Stimulated activated CD4-positive, alpha-beta T cell treated with anti-CD3 and anti-CD28 coated beads, Interleukin-15, amount 100 ng/mL, for 48 hours (primary cell): ENCODE measurements around the gene CYP3A4.
"Not testable (repeated sequence)": the region's sequence is repeated elsewhere in the genome, so short reads cannot be mapped to it uniquely, and the experiment has no call there.

Experiments used
- DNase-seq, 2 donors: peaks; one replicate each; pipeline ENCODE4 v3.0.0-alpha.2; 2020; ENCODE audit warnings: low read depth in 2 of 2

CYP3A4 gene

DNA sequence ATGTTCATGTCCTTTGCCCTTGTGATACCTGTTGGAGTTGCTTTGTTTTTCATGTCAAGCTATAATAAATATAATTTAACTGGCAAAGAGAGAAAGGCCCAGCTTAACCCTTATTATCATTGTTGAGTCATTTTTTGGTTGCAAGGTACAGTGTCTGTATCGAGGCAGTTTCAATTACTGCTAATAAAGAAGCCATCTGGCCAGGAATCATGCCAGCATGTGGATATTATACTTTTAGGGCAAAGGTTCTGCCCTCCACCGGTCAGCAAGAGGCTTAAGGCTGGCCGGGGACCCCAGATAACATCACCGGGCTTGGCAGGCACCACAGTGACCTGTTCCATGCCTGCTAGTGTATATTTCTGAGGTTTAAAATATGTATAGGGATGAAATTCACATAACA, 9.0 kb upstream of the CYP3A4 start:
- DNase-seq = no peak

DNA sequence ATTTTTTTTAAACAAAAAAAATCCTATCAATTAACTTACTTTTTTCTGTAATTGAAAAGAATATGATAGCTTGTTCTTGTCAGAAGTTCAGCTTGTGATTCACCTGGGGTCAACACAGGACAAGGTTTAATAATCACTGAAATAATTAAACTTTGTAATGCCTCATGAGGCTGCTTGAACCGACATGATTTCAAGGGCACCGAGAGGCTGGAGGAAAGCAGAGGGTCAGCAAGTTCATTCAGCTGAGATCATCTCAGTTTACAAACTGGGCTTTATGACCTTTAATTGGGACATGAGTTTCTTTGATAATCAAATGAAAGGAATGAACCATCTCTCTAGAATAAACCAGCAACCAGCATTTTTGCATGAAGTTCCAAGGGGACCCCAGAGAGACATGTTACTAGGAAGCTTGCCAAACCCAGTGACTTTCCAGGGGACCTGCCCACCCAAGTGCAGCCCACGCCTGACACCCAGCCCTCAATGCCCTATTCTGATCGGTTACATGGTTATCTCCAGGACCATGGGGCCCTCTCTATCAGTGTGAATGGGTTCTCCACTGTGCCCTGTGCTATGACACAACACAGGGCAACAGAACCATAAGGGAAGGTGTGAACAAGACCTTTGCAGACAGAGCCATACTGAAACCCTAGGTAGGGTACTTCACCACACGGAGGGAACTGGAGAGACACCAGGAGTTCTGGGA, 7.8 kb upstream of the CYP3A4 start:
- no peak for DNase-seq

DNA sequence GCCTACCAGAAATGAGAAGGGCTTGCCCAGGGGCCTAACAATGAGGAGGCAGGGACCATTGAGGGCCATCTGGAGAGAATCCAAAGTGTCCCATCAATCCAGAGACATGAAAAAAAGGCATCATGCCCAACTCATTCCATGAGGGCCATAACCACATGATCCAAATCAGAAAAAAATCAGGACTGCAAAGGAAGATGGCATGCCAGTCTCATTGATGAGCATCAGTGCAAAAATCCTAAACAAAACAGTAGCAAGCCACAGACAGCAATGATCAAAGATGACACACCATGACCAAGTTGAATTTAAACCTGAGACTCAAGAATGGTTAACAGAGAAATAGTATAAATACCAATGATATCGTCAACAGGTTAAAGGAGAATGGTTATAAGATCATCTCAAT, 7.0 kb upstream of the CYP3A4 start:
- DNase-seq = no peak

DNA sequence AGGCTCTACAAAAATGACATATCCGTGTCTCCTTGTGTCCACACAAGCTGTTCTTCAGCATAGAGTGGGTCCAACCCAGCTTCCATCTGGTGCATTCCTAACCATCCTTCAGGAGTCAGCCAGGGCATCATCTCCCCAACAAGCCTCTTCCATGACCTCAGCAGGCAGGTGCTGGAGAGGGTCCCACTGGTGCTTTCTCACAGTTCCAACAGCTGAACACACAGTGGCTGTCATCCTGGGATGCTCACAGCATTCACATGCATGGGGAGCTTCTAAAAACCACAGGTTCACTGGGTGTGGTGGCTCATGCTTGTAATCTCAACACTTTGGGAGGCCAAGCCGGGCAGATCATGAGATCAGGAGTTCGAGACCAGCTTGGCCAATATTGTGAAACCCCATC, 6.4 kb upstream of the CYP3A4 start:
- no peak for DNase-seq

DNA sequence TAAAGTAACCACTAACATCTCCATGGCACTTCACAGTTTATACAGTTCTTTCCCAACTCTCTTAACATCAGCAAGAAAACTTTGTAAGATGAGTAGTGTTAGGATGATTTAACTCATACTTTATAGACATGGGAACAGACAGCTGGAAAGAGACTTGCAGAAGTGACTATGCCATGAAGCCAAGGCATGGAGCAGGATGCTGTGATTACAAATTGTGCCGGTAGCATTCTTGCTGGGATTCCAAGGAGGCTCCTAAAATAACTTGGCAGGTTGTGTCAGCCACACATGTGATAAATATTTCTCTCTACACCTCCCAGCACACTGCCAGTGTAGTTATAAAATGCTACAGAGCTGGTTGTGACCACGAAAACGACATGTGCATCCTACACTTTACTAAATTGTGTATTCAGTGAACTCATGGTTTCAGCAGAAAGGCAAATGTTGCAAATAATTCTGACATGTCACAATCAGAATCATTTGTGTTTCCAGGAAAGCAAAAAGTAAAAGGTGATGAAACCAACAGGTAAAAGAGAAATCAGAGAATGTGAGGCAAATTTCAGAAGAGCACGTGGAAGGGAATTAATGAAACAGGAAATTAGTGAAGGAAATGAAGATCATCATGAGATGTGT, 5.6 kb upstream of the CYP3A4 start:
- no peak for DNase-seq

DNA sequence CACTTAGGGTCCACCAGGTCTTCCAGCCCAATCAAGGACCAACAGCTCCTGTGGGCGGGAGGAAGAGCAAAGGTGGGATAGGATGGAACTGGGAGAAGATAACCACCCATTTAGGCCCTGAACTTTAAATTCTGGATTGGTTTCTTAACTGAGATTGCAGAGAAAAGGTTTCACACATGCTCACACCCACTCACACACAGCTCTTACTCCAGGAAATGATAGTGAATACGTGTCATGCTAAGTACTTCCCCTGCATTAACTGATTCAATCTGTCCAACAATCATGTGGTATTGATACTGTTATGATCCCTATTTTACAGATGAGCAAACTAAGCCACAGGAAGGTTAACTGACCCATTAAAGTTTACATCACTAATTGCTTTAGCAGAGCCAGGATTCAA, 4.6 kb upstream of the CYP3A4 start:
- DNase-seq = peak in 1 of 2 donors; percentile 30

DNA sequence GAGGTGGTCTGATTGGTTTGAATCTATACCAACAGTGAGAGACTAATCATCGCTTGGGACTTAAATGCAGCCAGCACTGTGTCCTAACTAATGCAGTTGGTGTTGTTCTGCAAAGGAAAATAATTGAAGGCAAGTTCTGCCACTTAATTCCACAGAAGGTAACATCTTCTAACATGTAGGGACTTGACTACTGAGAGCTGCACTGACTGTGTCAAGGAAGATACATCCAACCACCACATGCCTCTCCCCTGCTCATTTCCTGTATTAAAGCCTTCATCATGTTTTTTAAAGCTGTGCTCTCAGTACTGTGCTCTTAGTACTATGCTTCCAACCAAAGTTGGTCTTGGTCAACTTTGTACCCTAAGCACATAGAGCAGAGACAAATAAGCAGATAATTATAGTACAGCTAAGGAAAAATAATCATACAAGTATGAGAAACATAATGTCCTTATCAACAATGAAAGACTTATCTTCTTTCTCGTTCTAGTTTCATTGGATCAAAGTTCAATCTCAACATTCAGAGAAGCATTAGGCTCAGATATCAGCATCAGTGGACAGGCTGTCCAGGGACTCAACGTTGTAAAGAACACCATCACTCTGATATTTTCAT, 2.8 kb upstream of the CYP3A4 start:
- DNase-seq = no peak

DNA sequence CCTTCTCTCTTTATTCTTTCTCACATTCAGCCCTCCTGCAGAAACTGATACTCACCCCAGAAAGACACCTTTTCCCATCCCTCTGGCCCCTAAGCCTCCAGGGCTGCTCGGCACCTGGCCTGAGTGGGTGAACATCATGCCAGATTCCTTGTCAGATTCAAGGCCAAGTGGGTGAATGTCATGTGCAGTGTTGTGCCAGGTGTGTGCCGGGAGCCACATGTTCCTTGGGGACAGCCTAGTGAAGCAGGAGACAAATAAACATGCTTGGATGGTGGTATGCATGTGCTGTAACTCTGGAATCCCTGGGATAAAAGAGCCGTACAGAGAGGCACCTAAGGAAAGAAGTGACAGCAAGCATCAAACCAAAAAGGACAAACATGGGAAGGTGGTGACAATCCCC, 1.7 kb upstream of the CYP3A4 start:
- DNase-seq = not testable (repeated sequence)

DNA sequence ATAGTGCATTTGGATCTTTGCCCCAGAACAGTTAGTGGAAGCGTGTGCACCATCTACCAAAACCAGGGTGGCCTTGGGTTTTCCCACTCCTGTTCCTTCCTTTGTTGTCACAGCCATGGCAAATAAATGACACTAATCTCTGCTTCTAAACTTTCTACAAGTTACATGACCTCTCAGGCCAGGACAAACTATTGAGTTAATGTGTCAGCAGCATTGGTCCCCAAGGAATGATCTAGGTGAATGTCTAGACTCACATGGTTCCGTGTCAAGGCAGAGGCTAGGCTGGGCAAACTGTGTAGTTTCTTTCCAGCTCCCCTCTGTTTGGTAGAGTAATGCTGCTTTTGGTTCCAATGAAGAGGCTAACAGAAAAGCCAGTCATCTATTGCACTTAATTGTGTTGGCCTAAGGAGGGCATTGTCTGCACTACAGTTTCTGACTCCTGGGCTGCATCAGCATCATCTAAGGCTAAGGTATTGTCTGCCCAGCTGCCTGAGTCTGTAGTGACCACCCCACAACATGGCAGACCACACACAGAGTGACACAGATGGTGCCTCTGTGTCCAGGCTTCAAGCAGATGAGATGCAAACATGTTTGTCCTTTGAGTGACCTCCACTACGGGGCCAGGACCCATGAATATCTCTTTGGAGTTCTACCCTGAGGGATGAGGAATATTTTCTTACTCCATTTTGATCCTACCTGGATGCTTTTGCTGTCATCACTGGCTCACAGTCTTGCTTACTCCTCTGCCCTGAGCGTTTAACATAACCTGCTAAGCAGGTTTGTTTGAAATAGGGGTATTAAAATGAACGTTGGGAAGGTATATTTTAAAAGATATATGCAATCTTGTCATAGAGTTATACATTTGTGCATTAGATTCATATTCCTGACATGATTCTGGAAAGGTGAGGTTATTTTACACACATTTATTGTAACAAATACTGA, 1.7 kb downstream of the CYP3A4 start:
- DNase-seq = no peak

DNA sequence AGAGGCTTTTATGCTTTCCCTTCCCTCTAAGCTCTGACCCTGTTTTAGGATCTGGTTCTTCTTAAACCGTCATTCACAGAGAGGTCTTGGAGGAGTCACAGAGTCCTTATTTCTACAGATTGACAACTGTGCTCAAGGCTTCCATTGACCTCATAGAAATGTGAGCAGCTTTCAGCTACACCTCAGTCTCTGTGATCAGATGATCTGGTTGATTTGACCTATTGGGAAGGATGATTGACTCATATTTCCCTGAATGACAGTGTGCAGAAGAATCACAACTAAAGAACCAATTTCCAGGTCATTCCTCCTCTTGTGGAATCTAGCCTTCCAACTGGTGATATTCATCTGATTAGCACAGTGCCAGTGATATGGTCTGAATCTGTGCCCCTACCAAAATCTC, 3.4 kb downstream of the CYP3A4 start:
- no peak for DNase-seq

DNA sequence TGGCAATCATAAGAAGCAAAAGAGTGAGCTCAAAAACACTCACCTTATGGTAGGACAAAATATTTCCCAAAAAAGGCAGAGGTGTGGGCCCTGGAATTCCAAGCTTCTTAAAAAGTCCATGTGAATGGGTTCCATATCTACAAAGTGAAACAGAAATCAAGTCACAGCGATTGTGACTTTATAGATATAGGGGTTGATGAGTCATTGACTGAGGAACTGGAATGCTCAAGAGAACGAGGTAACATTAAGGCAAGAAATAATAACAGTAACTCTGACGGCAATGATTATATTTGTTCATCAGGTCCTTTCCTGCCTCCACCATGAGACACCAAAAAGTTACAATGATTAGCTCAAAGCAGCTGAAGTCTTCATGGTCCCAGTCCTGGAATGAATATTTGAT, 4.0 kb downstream of the CYP3A4 start:
- no peak for DNase-seq

DNA sequence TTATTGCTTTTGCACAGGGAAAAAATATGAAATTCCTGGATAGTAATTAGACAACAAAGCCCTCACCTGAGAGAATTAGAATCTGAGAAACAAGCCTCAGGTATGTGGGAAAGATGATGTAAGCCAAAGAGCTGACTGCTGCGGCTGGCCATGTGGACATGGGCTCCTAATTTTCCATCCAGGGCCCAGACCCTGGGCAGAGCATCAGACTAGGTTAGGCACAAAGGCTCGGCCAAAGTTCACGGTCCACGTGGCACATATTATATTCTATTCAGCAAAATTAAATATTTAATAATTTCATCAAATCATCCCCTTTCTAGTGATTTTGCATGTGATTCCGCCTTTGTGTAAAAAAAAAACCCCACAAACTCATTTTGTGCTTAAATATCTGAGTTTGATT, 5.1 kb downstream of the CYP3A4 start:
- DNase-seq = no peak

DNA sequence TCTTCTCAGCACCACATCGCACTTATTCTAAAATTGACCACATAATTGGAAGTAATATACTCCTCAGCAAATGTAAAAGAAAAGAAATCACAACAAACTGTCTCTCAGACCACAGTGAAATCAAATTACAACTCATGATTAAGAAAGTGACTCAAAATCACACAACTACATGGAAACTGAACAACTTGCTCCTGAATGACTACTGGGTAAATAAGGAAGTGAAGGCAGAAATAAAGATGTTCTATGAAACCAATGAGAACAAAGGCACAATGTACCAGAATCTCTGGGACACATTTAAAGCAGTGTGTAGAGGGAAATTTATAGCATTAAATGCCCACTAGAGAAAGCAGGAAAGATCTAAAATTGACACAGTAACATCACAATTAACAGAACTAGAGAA, 10.6 kb downstream of the CYP3A4 start:
- not testable (repeated sequence) for DNase-seq

DNA sequence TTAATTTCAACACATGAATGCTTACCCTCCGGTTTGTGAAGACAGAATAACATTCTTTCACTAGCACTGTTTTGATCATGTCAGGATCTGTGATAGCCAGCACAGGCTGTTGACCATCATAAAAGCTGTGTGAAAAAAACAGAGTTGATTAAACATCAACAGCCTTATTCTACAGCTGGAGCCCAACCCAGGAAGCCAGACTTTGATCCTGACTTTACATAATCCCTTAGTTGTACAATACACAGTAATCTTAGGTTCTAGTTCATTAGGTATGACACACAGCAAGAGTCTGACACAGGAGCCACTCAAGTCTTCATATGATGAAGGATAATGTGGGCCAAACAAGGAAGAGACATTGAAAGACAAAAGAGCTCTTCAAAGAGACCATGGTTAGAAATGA, 11.4 kb downstream of the CYP3A4 start:
- DNase-seq = no peak

DNA sequence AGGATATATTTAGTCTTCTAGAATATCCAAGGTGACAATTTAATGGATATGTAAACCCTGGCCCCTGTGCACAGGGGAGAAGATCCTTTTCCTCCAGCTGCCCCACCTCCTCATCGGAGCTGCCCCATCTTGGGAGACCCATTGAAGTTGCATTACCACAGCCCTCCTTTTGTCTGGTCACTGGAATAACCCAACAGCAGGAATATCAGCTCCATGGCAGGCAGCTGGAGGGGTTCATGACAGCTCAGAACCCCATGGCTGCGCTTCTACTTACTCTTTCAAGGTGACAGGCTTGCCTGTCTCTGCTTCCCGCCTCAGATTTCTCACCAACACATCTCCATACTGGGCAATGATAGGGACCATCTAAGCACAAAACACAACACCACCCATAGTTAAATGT, 14.5 kb downstream of the CYP3A4 start:
- DNase-seq = not testable (repeated sequence)

DNA sequence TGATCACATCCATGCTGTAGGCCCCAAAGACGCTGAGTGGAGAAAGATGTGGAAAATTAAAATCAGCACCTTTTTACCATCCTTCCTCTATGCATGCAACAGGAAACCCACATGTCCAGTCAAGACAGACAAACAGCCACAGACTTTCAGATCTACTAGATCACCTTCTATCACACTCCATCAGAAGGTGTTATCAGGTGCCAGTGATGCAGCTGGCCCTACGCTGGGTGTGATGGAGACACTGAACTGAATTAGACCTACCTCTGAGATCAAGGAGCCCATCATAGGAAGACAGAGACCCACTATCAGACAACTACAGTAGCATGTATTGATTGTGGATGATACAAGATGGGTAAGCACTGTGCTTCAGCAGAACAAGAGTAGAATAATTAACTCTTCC, 15.5 kb downstream of the CYP3A4 start:
- DNase-seq = no peak

DNA sequence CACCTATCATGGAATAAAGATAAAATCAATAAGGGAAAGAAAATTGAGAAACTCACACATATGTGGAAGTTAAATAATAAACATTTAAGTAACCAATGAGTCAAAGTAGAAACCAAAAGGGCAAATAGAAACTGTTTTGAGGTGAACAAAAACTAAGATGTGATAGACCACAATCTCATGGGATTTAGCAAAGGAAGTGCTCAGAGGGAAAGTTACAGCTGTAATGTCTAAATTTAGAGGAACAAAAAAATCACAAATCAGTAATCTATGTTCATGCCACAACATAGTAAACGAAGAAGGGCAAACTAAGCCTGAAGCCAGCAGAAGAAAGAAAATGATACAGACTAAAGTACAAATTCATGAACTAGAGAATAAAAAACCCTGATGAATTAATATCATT, 16.3 kb downstream of the CYP3A4 start:
- DNase-seq = no peak

DNA sequence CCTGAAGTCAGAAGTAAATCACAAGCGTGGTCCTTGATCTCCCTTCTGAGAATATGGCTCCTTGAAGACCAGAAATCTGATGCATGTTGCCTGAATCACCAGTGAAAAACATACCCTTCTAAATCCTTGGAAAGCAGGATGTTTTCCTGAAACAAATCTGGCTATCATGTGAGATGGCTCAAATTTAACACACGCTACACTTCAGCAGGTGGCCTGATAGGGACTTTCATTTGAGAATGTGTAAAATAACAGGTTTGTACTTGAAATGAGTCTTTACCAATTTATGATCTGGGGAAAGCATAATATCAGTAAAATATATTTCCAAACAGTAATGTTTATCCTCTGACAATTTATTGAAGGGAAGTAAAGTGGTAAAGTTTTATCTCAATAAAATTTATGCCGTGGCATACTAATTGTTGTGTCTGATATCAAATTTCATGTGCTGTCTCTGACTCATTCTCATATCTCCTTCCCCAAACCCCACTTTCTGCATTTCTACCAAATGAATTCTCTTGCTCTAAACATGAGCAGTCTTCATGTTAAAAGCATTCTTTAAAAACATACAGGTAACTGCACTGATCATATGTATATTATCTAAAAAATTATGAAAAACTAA, 17.4 kb downstream of the CYP3A4 start:
- DNase-seq = no peak

DNA sequence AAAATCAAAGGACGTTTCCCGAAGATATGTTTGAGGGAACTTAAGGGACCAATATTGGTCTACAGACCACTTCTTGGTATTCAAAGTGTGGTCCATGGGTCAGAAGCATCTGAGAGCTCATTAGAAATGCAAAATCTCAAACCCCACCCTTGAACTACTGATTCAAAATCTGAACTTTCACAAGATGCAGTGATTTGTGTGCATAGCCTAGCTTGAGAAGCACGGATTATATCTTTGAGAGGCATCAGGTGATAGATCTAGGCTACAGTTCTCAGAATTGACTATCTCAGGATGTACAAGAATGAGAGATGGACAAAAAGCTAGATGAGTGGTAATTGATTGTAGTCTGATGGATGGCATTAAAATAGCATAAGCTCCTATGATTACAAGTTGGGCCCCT, 19.5 kb downstream of the CYP3A4 start:
- DNase-seq = no peak

DNA sequence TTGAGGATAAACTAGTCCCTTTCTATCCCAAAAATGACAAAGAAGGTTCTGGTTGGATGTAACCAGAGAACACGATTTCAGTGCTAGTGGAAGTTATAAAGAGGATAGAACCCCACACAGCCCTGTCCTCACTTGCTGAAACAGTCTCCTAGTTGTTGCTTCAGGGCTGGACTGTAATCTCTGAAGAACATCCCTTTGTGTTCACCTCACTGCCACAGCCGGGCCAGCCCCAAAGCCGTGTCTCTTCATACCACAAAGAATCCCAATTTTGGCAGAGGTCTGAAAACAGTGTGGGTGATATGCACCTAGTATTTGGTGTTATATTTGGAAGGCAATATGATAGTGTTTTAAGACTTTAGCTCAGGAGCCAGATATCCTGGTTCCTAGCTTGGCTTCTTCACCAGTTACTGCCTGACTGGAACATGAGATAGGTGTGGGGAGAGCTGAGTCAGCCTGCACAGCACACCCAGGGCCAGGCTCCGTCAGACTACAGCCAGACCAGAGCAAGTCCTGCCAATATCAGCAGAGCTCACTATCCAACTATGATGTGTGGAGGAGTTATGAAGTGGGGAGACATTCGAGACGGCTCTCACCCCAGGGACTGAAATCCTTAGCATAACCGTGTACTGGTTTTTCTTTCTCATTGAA, 21.2 kb downstream of the CYP3A4 start:
- DNase-seq = no peak

DNA sequence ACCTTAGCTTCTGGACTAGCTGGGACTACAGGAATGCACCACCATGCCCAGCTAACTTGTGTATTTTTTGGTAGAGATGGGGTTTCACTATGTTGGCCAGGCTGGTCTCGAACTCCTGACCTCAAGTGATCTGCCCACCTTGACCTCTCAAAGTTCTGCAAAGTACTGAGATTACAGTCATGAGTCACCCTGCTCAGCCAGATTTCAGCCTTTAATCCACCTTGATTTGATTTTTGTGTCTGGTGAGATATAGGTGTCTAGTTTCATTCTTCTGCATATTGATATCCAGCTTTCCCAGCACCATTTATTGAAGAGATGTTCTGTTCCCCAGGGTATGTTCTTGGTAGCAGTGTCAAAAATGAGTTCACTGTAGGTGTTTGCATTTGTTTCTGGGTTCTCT, 28.9 kb downstream of the CYP3A4 start:
- DNase-seq = no peak
